Measurements from ENCODE around the gene DGKG.

DNA sequence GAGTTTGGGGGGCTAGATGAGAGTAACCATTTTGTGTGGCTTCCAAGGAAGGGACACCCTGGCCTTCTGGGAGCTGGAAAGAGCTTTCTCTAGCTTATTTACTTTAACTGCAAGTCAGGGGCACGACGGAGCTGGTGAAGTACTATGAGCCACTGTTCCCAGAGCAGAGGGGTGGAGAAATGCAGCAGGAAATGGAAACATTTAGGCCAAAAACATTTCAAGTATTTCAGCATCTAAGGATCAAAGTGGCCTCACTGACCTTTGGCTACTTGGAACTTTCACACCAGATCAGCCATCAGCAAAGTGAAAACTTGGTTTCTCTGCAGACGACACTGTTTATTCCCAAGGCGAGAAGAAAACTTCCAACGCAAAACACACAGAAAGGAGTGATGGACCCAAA is 7.9 kb downstream of the DGKG start:
- no peak for TF ChIP-seq POLR2A (IDR thresholded peaks at IDR 0.05; ENCODE audit: low read length)
- TF ChIP-seq GATA1 (IDR thresholded peaks at IDR 0.05; ENCODE audit: low read depth, low read length), result no peak
